ENCODE data around the gene DEDD. TPM values are rescaled to one million over a fixed set of nuclear protein-coding genes. Genes with fewer than 3 reads are reported as not detected.

The DEDD gene
- total RNA-seq, 1 experiment from 2014 or later, result 44.7 TPM

DNA sequence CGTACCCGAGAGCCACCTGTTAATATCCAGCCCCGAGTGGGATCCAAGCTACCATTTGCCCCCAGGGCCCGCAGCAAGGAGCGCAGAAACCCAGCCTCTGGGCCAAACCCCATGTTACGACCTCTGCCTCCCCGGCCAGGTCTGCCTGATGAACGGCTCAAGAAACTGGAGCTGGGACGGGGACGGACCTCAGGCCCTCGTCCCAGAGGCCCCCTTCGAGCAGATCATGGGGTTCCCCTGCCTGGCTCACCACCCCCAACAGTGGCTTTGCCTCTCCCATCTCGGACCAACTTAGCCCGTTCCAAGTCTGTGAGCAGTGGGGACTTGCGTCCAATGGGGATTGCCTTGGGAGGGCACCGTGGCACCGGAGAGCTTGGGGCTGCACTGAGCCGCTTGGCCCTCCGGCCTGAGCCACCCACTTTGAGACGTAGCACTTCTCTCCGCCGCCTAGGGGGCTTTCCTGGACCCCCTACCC lies 28.2 kb upstream of the DEDD start:
- Histone ChIP-seq H4K20me1 (ENCODE audit: control insufficient read depth, insufficient read depth, insufficient read length) (no peaks in the 10 kb centered on the region), H3K4ac (ENCODE audit: low read depth, low read length) (no peak overlapping the region), H3K27ac (ENCODE audit: insufficient read length, low read depth, low read length) (no peak overlapping the region), H4K8ac (replicated peaks; ENCODE audit: insufficient read length, low read depth, low read length) (no peak overlapping the region), H2AK5ac (ENCODE audit: insufficient read length, low read length) (no peak overlapping the region), H2BK120ac (ENCODE audit: low read depth, low read length, poor library complexity, severe bottlenecking) (no peak overlapping the region), H3K4me1 (ENCODE audit: insufficient read depth, low read length) (no peaks in the 10 kb centered on the region), H3K79me1 (ENCODE audit: insufficient read depth, low read depth, low read length, poor library complexity, severe bottlenecking) (no peaks in the 10 kb centered on the region), H3T11ph (ENCODE audit: low read length) (no peak overlapping the region), H3K4me2 (ENCODE audit: insufficient read depth, insufficient read length, low read length) (peak overlapping the region; percentile 94), H3K14ac (ENCODE audit: insufficient read depth, low read length) (no peak overlapping the region), H2BK15ac (ENCODE audit: low read depth, low read length) (no peak overlapping the region), H4K91ac (ENCODE audit: insufficient read length, low read depth, low read length) (no peak overlapping the region), H3K27me3 (ENCODE audit: insufficient read depth, low read length) (no peaks in the 10 kb centered on the region), H3K79me2 (ENCODE audit: insufficient read depth, low read length) (no peaks in the 10 kb centered on the region), H3K18ac (ENCODE audit: insufficient read length, low read depth, low read length) (no peak overlapping the region), H3K56ac (ENCODE audit: insufficient read length, low read depth, low read length) (no peak overlapping the region), H3K23ac (ENCODE audit: insufficient read length, low read depth, low read length) (no peak overlapping the region), H4K5ac (ENCODE audit: insufficient read length, low read depth, low read length) (no peak overlapping the region), H2BK20ac (ENCODE audit: low read depth, low read length, poor library complexity, severe bottlenecking) (no peak overlapping the region), H3K9ac (ENCODE audit: extremely low read depth, insufficient read length, low read length) (no peak overlapping the region), H3K9me3 (ENCODE audit: control insufficient read depth, low read depth, low read length) (no peaks in the 10 kb centered on the region), H2BK5ac (ENCODE audit: insufficient read length, low read length) (no peak overlapping the region), H3K23me2 (ENCODE audit: insufficient read length, low read depth, low read length, poor library complexity, severe bottlenecking) (peaks cover 10% of the 10 kb centered on the region), H2BK12ac (ENCODE audit: insufficient read length, low read depth, low read length) (no peak overlapping the region), H2AFZ (ENCODE audit: low read length) (no peak overlapping the region)
- WGBS (ENCODE audit: extremely low coverage, insufficient read length, low lambda C conversion rate), result no CpG with 5 or more reads among the region's 22 CpGs
- H3K36me3 Mint-ChIP-seq (ENCODE audit: insufficient read depth in 1 of 3, low read depth in 3 of 3), result peaks cover 29 to 67% (median 56%) of the 10 kb centered on the region in 3 experiments
- H3K9me3 Mint-ChIP-seq, result no peaks in the 10 kb centered on the region
- H3K27ac Mint-ChIP-seq, result no peak overlapping the region
- TF ChIP-seq, protein P1, sequence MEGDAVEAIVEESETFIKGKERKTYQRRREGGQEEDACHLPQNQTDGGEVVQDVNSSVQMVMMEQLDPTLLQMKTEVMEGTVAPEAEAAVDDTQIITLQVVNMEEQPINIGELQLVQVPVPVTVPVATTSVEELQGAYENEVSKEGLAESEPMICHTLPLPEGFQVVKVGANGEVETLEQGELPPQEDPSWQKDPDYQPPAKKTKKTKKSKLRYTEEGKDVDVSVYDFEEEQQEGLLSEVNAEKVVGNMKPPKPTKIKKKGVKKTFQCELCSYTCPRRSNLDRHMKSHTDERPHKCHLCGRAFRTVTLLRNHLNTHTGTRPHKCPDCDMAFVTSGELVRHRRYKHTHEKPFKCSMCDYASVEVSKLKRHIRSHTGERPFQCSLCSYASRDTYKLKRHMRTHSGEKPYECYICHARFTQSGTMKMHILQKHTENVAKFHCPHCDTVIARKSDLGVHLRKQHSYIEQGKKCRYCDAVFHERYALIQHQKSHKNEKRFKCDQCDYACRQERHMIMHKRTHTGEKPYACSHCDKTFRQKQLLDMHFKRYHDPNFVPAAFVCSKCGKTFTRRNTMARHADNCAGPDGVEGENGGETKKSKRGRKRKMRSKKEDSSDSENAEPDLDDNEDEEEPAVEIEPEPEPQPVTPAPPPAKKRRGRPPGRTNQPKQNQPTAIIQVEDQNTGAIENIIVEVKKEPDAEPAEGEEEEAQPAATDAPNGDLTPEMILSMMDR (conservative IDR thresholded peaks at IDR 0.05), result no peak
- peaks cover 26% of the 10 kb centered on the region in 2 experiments for H3K4me1 Mint-ChIP-seq
- H3K4me3 Mint-ChIP-seq, result peak overlapping the region; percentile 81 to 89
- no peak for DNase-seq
- no peaks in the 10 kb centered on the region; the same call in 1 of the 2 replicates for H3K27me3 Mint-ChIP-seq (ENCODE audit: low read depth)
